Liver (tissue), 9 donors: ENCODE data around the gene GPR137C. TPM values are rescaled to one million over a fixed set of nuclear protein-coding genes. Genes with fewer than 3 reads are reported as not detected.

Experiments used
- DNase-seq: peaks from one replicate; pipeline ENCODE4 v3.0.0-alpha.2; 2017; ENCODE audit warnings: low spot score
- H3K27ac ChIP-seq, 2 donors: one replicate each; pipeline ENCODE4 v1.7.0; 2013; ENCODE audit warnings: inconsistent platforms in 2 of 2, low read length in 2 of 2, control low read depth in 1 of 2, low read depth in 1 of 2, mild to moderate bottlenecking in 1 of 2
- H3K27me3 ChIP-seq, 4 donors: one replicate each; pipeline versions ENCODE4 v1.6.1 to v1.7.0; 2013; ENCODE audit warnings: low read length in 3 of 4, inconsistent platforms in 1 of 4, mild to moderate bottlenecking in 1 of 4, moderate library complexity in 1 of 4; ENCODE audit not compliant: control insufficient read depth in 4 of 4, insufficient read depth in 4 of 4
- H3K36me3 ChIP-seq, 4 donors: one replicate each; pipeline versions ENCODE4 v1.6.1 to v1.7.0; 2013; ENCODE audit warnings: low read length in 3 of 4, mild to moderate bottlenecking in 3 of 4, low read depth in 1 of 4, moderate library complexity in 1 of 4; ENCODE audit not compliant: control insufficient read depth in 4 of 4, insufficient read depth in 3 of 4
- H3K4me1 ChIP-seq, 4 donors: one replicate each; pipeline versions ENCODE4 v1.6.1 to v1.7.0; 2013; ENCODE audit warnings: low read length in 3 of 4, mild to moderate bottlenecking in 3 of 4, moderate library complexity in 1 of 4; ENCODE audit not compliant: control insufficient read depth in 4 of 4, insufficient read depth in 4 of 4
- H3K4me3 ChIP-seq, 3 donors: one replicate each; pipeline versions ENCODE4 v1.6.1 to v1.7.0; 2013; ENCODE audit warnings: low read length in 3 of 3, control low read depth in 1 of 3, low read depth in 1 of 3, mild to moderate bottlenecking in 1 of 3
- H3K9ac ChIP-seq, 2 donors: one replicate each; pipeline ENCODE4 v1.7.0; 2013; ENCODE audit warnings: low read length in 2 of 2, mild to moderate bottlenecking in 2 of 2, moderate library complexity in 2 of 2, control low read depth in 1 of 2, low read depth in 1 of 2
- H3K9me3 ChIP-seq, 4 donors: one replicate each; pipeline versions ENCODE4 v1.6.1 to v1.7.0; 2013; ENCODE audit warnings: low read length in 3 of 4; ENCODE audit not compliant: control insufficient read depth in 4 of 4
- EGR1 ChIP-seq, 2 donors: IDR thresholded peaks; 2 replicates each; pipeline ENCODE4 v1.6.1; 2016 to 2018; ENCODE audit warnings: antibody characterized with exemption in 2 of 2, low read depth in 2 of 2
- FOXA1 ChIP-seq: IDR thresholded peaks from 2 replicates; pipeline ENCODE4 v1.6.1; 2016; ENCODE audit warnings: antibody characterized with exemption
- FOXA2 ChIP-seq: IDR thresholded peaks from 2 replicates; pipeline ENCODE4 v1.6.1; 2016; ENCODE audit warnings: antibody characterized with exemption
- GABPA ChIP-seq, 2 donors: IDR thresholded peaks in 1 of 2; conservative IDR thresholded peaks in 1 of 2; 2 replicates each; pipeline ENCODE4 v1.6.1; 2016; ENCODE audit warnings: antibody characterized with exemption in 2 of 2, mild to moderate bottlenecking in 1 of 2, moderate library complexity in 1 of 2
- HNF4A ChIP-seq, 2 donors: conservative IDR thresholded peaks; 2 replicates each; pipeline ENCODE4 v1.6.1; 2016; ENCODE audit warnings: antibody characterized with exemption in 2 of 2, mild to moderate bottlenecking in 2 of 2
- HNF4G ChIP-seq: IDR thresholded peaks from 2 replicates; pipeline ENCODE4 v1.6.1; 2016; ENCODE audit warnings: antibody characterized with exemption
- JUND ChIP-seq, 2 donors: IDR thresholded peaks; 2 replicates each; pipeline ENCODE4 v1.6.1; 2016; ENCODE audit warnings: antibody characterized with exemption in 2 of 2
- NR2F2 ChIP-seq: IDR thresholded peaks from 2 replicates; pipeline ENCODE4 v1.6.1; 2016; ENCODE audit warnings: antibody characterized with exemption
- RAD21 ChIP-seq, 2 donors: IDR thresholded peaks; 2 replicates each; pipeline ENCODE4 v1.6.1; 2016; ENCODE audit warnings: antibody characterized with exemption in 2 of 2, mild to moderate bottlenecking in 2 of 2
- RXRA ChIP-seq, 2 donors: IDR thresholded peaks; 2 replicates each; pipeline ENCODE4 v1.6.1; 2017 to 2018; ENCODE audit warnings: antibody characterized with exemption in 2 of 2, mild to moderate bottlenecking in 1 of 2
- SP1 ChIP-seq: IDR thresholded peaks from 2 replicates; pipeline ENCODE4 v1.6.1; 2018; ENCODE audit warnings: antibody characterized with exemption, mild to moderate bottlenecking
- TAF1 ChIP-seq: conservative IDR thresholded peaks from 2 replicates; pipeline ENCODE4 v1.6.1; 2016; ENCODE audit warnings: antibody characterized with exemption, mild to moderate bottlenecking
- YY1 ChIP-seq: IDR thresholded peaks from 2 replicates; pipeline ENCODE4 v1.6.1; 2016; ENCODE audit warnings: antibody characterized with exemption, mild to moderate bottlenecking
- WGBS: extraction: QIAGEN DNeasy Blood & Tissue Kit; methylation state at CpG from one replicate; pipeline ENCODE4 v1.1.7; 2013; 5-methylcytosine and 5-hydroxymethylcytosine counted together
- polyA plus RNA-seq, 2 donors: library from polyadenylated mRNA; stranded (reverse) in 1 of 2; unstranded in 1 of 2; fragments of 200-250 nt in 1 of 2; fragments of >200 nt in 1 of 2; fragmentation: Nextera tagmentation in 1 of 2; extraction: Ambion mirVana in 1 of 2; gene quantifications; one replicate each; pipeline versions ENCODE4 v1.2.1 to v1.2.3, GENCODE V29; 2013 to 2015
- total RNA-seq, 2 donors: library from RNA; depleted of rRNA; stranded (reverse); fragments of >200 nt; gene quantifications; one replicate each; pipeline ENCODE4 v1.2.3, GENCODE V29; 2014
- TF ChIP-seq, protein P1 (sequence below): IDR thresholded peaks from 2 replicates; pipeline ENCODE4 v1.6.1; 2016; ENCODE audit warnings: antibody characterized with exemption
- TF ChIP-seq, protein P2 (sequence below): IDR thresholded peaks from 2 replicates; pipeline ENCODE4 v1.6.1; 2016; ENCODE audit warnings: antibody characterized with exemption
- TF ChIP-seq, protein P3 (sequence below): IDR thresholded peaks from 2 replicates; pipeline ENCODE4 v1.6.1; 2016; ENCODE audit warnings: antibody characterized with exemption, mild to moderate bottlenecking
- TF ChIP-seq, protein P4 (sequence below): fragments of 150-350 bp; IDR thresholded peaks from 2 replicates; pipeline ENCODE4 v1.5.1; 2017; ENCODE audit warnings: improper control_type of control experiment, low read depth, low read length; ENCODE audit not compliant: missing input control
- donor health status: healthy.
- donor health status: healthy.
- donor health status: healthy.
- donor health status: healthy.
- donor health status: healthy.

The GPR137C gene
- total and polyA plus RNA-seq, 4 donors = 0.14 to 1.3 (median 0.33) TPM

DNA sequence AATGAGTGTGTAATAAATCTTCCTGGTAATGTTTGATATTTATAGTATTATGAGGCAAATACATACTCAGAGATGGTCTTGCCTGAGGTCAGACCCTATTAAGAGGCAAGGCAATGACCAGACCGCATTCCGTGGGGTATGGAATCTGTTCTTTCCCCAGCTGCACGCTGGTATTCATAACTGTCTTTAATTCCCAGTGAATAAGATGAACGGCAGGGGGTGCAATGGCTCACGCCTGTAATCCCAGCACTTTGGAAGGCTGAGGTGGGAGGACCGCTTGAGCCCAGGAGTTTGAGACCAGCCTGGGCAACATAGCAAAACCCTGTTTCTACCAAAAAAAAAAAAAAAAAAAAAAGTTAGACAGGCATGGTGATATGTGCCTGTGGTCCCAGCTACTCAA is 98.1 kb downstream of the GPR137C start:
- Histone ChIP-seq H3K4me3 (no peak overlapping the region), H3K27ac (no peak overlapping the region), H3K36me3 (peaks cover 2 to 42% (median 31%) of the 10 kb centered on the region in 4 donors), H3K9me3 (no peaks in the 10 kb centered on the region), H3K4me1 (no peaks in the 10 kb centered on the region), H3K9ac (no peak overlapping the region), H3K27me3 (no peaks in the 10 kb centered on the region)
- DNase-seq = no peak
- 87% methylated on average over 6 of the region's 6 CpGs for WGBS
- no peak for TF ChIP-seq HNF4G
- peak; percentile 35 to 60 for TF ChIP-seq RAD21 (IDR thresholded peaks at IDR 0.05)
- no peak for TF ChIP-seq SP1

DNA sequence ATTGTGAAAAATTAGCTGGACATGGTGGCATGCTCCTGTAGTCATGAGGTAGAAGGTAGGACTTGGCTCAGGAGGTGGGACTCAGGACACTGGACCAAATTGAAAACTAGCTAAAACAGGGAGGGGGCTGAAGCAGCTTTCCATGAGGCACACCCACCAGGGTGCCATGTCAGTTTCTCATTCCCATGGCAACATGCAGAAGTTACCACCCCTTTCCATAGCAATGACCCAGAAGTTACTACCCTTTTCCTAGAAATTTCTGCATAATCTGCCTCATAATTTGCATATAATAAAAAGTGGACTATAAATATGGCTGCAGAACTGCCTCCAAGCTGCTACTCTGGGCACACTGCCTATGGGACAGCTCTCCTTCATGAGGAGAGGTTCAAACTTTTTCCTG is 104.3 kb downstream of the GPR137C start:
- no peak overlapping the region for H3K4me3 ChIP-seq
- H3K27ac ChIP-seq = no peak overlapping the region
- no peaks in the 10 kb centered on the region for H3K4me1 ChIP-seq
- no peaks in the 10 kb centered on the region for H3K9me3 ChIP-seq
- DNase-seq = no peak
- TF ChIP-seq FOXA1 (no peak), NR2F2 (no peak), GABPA (IDR thresholded peaks at IDR 0.05 in 1 of 2, conservative IDR thresholded peaks at IDR 0.05 in 1 of 2) (no peak), FOXA2 (no peak), JUND (IDR thresholded peaks at IDR 0.05) (no peak), YY1 (no peak), HNF4G (no peak), HNF4A (conservative IDR thresholded peaks at IDR 0.05) (no peak), EGR1 (IDR thresholded peaks at IDR 0.05; ENCODE audit: low read depth in 2 of 2) (no peak), RXRA (IDR thresholded peaks at IDR 0.05) (no peak), SP1 (no peak), TAF1 (no peak), RAD21 (IDR thresholded peaks at IDR 0.05) (no peak)
- TF ChIP-seq, protein P1, sequence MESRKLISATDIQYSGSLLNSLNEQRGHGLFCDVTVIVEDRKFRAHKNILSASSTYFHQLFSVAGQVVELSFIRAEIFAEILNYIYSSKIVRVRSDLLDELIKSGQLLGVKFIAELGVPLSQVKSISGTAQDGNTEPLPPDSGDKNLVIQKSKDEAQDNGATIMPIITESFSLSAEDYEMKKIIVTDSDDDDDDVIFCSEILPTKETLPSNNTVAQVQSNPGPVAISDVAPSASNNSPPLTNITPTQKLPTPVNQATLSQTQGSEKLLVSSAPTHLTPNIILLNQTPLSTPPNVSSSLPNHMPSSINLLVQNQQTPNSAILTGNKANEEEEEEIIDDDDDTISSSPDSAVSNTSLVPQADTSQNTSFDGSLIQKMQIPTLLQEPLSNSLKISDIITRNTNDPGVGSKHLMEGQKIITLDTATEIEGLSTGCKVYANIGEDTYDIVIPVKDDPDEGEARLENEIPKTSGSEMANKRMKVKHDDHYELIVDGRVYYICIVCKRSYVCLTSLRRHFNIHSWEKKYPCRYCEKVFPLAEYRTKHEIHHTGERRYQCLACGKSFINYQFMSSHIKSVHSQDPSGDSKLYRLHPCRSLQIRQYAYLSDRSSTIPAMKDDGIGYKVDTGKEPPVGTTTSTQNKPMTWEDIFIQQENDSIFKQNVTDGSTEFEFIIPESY = no peak
- TF ChIP-seq, protein P2, sequence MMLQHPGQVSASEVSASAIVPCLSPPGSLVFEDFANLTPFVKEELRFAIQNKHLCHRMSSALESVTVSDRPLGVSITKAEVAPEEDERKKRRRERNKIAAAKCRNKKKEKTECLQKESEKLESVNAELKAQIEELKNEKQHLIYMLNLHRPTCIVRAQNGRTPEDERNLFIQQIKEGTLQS = no peak
- TF ChIP-seq, protein P3, sequence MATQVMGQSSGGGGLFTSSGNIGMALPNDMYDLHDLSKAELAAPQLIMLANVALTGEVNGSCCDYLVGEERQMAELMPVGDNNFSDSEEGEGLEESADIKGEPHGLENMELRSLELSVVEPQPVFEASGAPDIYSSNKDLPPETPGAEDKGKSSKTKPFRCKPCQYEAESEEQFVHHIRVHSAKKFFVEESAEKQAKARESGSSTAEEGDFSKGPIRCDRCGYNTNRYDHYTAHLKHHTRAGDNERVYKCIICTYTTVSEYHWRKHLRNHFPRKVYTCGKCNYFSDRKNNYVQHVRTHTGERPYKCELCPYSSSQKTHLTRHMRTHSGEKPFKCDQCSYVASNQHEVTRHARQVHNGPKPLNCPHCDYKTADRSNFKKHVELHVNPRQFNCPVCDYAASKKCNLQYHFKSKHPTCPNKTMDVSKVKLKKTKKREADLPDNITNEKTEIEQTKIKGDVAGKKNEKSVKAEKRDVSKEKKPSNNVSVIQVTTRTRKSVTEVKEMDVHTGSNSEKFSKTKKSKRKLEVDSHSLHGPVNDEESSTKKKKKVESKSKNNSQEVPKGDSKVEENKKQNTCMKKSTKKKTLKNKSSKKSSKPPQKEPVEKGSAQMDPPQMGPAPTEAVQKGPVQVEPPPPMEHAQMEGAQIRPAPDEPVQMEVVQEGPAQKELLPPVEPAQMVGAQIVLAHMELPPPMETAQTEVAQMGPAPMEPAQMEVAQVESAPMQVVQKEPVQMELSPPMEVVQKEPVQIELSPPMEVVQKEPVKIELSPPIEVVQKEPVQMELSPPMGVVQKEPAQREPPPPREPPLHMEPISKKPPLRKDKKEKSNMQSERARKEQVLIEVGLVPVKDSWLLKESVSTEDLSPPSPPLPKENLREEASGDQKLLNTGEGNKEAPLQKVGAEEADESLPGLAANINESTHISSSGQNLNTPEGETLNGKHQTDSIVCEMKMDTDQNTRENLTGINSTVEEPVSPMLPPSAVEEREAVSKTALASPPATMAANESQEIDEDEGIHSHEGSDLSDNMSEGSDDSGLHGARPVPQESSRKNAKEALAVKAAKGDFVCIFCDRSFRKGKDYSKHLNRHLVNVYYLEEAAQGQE = no peak
- TF ChIP-seq, protein P4, sequence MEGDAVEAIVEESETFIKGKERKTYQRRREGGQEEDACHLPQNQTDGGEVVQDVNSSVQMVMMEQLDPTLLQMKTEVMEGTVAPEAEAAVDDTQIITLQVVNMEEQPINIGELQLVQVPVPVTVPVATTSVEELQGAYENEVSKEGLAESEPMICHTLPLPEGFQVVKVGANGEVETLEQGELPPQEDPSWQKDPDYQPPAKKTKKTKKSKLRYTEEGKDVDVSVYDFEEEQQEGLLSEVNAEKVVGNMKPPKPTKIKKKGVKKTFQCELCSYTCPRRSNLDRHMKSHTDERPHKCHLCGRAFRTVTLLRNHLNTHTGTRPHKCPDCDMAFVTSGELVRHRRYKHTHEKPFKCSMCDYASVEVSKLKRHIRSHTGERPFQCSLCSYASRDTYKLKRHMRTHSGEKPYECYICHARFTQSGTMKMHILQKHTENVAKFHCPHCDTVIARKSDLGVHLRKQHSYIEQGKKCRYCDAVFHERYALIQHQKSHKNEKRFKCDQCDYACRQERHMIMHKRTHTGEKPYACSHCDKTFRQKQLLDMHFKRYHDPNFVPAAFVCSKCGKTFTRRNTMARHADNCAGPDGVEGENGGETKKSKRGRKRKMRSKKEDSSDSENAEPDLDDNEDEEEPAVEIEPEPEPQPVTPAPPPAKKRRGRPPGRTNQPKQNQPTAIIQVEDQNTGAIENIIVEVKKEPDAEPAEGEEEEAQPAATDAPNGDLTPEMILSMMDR = no peak
- peaks cover 6 to 29% (median 14%) of the 10 kb centered on the region in 4 donors for H3K36me3 ChIP-seq
- no peaks in the 10 kb centered on the region for H3K27me3 ChIP-seq
- H3K9ac ChIP-seq = no peak overlapping the region
